HG03196 (cell line): Measurements from ENCODE around the gene GAA.

ENCODE experiments used
- ATAC-seq: cut with Tn5 transposase; IDR thresholded peaks from one replicate; pipeline ENCODE4 v1.9.1; 2021; ENCODE audit not compliant: unreplicated experiment

GAA gene

GRCh38 chr17:80103449-80104085 lies 2.2 kb downstream of the GAA start:
- no peak for ATAC-seq

GRCh38 chr17:80104321-80104955 lies 3.1 kb downstream of the GAA start:
- no peak for ATAC-seq

GRCh38 chr17:80104956-80105375 lies 3.6 kb downstream of the GAA start:
- ATAC-seq, result no peak

DNA sequence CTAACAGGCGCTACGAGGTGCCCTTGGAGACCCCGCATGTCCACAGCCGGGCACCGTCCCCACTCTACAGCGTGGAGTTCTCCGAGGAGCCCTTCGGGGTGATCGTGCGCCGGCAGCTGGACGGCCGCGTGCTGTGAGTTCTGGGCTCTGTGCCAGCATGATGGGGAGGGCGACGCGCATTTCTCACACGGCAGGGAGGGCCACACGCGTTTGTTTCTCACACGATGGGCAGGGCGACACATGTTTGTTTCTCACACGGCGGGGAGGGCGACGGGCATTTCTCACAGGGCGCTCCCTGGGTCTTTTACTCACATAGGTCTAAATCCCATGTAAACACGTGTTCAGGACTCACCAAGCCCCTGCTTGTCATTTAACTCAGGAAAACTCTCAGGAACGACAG lies 4.4 kb downstream of the GAA start:
- ATAC-seq, result no peak

DNA sequence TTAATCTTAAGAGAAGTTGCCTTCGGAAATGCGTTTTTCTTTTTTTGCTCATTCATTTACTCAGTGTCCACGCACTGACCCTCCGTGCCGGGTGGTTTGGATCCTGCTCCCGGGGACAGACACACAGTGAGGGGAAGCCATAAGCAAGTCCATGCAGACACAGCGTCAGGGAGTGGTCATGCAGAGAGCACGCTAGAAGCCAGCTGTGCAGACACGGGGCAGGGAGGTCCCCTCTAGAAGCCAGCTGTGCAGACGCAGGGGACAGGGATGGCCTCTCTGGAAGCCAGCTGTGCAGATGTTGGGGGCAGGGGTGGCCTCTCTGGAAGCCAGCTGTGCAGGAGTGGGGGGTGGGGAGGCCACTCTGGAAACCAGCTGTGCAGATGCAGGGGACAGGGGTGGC lies 4.8 kb downstream of the GAA start:
- ATAC-seq, result no peak

GRCh38 chr17:80106751-80107150 lies 5.4 kb downstream of the GAA start:
- no peak for ATAC-seq

DNA sequence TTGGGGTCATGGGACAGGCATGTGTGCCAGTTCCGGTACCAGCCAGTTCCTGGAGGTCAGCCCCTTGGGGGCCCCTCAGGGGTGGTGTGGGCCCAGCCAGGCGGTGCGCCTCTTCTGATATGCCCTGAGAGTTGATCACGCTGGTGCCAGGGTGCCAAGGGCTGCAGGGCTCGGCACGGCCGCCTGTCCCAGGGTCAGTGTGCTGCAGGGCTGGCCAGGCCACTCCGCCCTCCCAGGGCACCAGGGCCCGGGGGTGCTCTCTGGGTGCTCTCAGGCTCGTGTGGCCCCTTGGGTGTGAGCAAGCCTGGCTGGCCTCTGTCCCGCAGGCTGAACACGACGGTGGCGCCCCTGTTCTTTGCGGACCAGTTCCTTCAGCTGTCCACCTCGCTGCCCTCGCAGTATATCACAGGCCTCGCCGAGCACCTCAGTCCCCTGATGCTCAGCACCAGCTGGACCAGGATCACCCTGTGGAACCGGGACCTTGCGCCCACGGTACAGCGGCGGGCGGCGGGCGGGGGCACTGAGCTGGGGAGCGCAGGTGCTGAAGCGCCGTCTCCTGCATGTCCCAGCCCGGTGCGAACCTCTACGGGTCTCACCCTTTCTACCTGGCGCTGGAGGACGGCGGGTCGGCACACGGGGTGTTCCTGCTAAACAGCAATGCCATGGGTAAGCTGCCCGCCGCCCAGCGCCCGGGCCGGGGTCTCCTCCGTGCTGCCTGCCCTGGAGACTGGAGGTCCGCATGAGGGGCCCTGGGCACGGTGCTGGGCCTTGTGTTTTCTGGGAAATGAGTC lies 6.0 kb downstream of the GAA start:
- ATAC-seq, result no peak

GRCh38 chr17:80108036-80108971 lies 6.9 kb downstream of the GAA start:
- ATAC-seq, result no peak

DNA sequence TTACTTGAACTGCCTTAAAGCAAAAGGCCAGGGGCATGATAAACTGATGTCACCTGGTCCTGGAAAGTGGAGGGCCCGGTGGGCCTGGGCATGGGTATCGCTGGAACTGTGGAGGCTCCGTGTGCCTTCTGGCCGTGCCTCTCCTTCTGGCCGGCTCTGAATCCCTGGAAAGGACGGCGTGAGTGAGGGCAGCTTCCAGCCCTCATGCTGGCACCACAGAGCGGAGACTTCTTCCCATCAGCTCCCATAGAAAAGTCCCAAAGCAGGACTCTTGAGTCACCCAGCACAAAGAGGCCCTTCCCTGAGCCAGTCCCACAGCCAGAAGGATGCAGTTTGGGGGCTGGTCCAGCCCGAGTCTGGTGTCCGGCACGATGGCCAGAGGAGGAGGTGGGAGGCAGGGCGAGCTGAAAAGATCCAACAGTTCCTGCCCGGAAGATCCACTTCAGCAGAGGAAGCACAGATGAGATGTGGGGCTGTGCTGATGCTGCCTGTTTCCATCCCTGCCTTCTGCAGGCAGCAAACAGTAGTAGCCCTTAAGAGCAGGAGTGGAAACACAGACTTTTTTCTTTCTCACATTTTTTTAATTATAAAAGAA lies 7.8 kb downstream of the GAA start:
- ATAC-seq, result no peak

DNA sequence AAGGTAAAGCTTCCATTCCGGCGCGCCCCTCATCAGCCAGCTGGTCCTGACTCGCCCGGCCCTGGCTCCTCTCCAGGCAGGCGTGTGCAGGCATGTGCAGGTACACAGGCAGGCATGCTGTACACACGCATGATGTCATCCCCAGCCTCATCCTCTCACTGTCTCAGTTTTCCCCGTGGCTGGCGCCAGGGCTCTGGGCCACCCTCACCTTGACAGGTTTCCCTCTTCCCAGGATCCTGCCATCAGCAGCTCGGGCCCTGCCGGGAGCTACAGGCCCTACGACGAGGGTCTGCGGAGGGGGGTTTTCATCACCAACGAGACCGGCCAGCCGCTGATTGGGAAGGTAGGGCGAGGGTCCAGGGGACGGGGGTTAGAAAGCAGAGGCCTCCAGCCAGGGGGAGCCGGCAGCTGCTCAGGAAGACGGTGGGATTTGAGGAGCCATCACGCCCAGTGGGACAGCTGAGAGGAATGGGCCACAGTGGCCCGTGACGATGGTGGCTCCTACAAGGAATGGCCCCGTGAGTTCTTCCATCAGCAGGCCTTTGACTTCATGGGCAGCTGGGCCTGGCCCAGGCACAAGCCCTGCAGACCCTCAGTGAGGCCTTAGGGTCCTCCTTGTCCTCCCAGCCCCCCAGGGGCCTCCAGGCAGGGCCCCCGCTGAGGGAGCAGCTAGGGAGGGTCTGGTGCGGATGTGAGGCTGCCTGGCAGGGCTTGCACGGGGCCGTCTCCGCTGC lies 8.5 kb downstream of the GAA start:
- no peak for ATAC-seq

DNA sequence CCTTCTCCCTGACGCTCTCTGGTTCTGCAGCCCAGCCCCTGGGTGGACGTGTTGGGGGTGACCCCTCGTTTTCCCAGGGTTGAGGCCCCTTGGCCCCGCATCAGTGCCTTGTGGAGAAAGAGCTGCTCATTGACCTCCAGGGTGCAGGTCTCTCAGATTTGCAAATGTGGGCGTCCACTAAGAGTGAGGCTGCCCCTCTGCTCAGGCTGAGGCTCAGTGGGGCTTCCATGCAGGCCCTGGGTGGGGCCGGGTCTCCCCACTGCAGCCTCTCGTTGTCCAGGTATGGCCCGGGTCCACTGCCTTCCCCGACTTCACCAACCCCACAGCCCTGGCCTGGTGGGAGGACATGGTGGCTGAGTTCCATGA lies 9.0 kb downstream of the GAA start:
- no peak for ATAC-seq

DNA sequence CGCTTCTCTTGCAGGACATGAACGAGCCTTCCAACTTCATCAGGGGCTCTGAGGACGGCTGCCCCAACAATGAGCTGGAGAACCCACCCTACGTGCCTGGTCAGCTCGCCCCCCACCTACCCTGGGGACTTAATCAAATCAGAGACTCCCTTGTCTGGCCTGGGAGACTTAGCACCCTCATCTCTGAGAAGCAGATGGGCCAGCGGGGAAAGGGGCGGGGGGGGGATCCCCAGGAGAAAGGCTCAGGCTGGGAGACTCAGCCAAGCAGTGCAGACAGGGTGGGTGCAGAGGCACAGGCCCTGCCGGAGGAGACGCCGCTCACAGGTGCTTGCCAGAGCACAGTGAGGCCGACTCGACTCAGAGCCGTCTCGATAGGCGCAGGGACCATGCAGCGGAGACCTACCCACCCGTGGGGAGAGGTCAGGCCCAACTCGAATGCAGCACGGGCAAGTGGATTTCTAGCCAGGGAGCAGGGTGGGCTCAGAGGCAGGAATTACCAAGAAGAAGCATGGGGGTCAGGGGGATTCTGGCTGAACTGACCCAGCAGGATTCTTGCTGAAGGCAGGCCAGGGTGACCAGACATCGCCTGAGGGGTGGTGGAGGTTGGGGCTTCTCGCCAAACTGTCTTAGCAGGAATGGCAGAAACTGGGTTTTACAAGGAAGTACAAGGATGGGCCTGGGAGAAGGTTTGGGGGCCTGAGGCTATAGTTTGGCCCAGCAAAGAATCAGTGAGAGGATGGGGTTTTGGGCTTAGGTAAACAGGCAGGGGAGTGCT lies 9.7 kb downstream of the GAA start:
- no peak for ATAC-seq

- no peak for ATAC-seq
Observed at GRCh38 chr17:80111702-80112470, 10.5 kb downstream of the GAA start.

DNA sequence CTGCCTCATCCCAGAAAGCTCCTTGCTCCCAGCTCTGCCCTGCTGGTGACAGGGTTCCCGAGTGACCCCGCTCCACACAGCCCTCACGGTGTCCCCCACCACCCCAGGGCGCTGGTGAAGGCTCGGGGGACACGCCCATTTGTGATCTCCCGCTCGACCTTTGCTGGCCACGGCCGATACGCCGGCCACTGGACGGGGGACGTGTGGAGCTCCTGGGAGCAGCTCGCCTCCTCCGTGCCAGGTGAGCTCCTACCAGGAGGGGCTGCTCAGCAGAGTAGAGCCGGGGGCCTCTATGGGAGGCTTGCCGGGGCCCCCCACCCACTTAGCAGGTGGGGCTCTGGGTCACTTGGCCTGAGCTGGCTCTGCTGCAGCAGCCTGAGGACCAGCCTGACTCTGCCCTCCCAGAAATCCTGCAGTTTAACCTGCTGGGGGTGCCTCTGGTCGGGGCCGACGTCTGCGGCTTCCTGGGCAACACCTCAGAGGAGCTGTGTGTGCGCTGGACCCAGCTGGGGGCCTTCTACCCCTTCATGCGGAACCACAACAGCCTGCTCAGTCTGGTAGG lies 11.2 kb downstream of the GAA start:
- no peak for ATAC-seq

- ATAC-seq, result no peak
Observed at GRCh38 chr17:80113033-80113484, 11.7 kb downstream of the GAA start.

GRCh38 chr17:80114758-80115157 lies 13.4 kb downstream of the GAA start:
- no peak for ATAC-seq

DNA sequence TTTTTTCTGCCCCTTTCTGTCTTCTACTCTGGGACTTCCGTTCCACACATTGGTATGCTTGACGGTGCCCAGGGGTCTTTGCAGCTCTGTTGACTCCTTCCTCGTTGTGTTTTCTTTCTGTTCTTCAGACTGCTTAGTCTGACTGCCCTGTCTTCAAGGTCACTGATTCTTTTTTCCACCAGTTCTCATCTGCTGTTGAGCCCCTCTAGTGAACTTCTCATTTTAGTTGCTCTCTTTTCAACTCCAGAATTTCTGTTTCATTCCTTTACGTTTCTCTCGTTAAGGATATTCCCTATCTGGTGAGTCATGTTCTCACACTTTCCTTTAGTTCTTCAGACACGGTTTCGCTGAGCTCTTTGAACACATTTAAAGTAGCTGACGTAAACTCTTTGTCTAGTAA lies 13.8 kb downstream of the GAA start:
- ATAC-seq, result no peak

DNA sequence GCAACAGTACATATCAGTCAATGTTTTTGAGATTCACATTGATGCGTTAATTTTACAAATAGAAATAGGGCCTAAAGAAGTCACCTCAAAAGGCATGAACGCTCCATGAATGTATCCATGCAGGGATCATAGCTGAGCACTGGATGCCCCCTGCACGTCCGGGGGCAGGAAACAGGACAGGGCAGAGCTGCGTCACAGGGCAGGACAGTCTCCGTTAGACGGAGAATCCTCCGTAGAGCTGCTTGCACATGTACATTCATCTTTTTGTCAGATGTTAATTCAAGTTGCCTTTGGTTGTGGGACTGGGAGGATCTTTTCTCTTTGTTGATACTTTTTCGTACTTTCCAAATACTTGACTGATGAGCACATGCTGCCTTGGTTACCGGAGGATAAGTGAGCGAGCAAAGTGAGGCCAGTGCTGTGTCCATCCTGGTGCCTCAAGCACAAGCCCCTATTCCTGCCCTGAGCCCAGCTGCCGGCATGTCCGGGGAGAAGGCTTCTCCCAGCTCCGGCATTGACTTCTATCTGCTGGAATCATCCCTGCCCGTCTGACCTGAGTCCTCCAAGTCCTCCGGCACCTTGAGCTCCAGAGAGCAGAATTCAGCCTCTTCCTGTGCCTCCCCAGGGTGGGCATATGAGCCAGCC lies 15.0 kb downstream of the GAA start:
- ATAC-seq, result no peak
